H1 (cell line): ENCODE data around the gene TMEM181. TPM values are rescaled to one million over a fixed set of nuclear protein-coding genes. Genes with fewer than 3 reads are reported as not detected.

Experiments used
- CTCF ChIA-PET: fragments of 300-600 bp; sonication (Branson Sonifier 250); formaldehyde crosslinking; loops from one replicate; lab custom pipeline; 2021; ENCODE audit not compliant: partially characterized antibody; lab: Charles Lee
- POLR2A ChIA-PET: fragments of 300-600 bp; sonication (Branson Sonifier 250); formaldehyde crosslinking; loops from one replicate; lab custom pipeline; 2021; ENCODE audit warnings: inconsistent platforms; ENCODE audit not compliant: partially characterized antibody; lab: Charles Lee
- DNase-seq, 2 experiments: peaks; one replicate each; pipeline versions ENCODE4 v3.0.0 to v3.0.0-alpha.2; 2010 to 2022; ENCODE audit warnings: low spot score in 2 of 2, low read depth in 1 of 2, mixed read lengths in 1 of 2
- FAIRE-seq: peaks from 2 replicates; lab custom pipeline; 2011; peaks lifted over from hg19 to GRCh38; lab: Jason Lieb, UNC
- H2AFZ ChIP-seq: 2 replicates; pipeline ENCODE4 v1.8.1; 2012; ENCODE audit warnings: low read length, inconsistent platforms
- H2AK5ac ChIP-seq: 2 replicates; pipeline ENCODE4 v1.6.1; 2013; ENCODE audit warnings: low read depth, low read length
- H2BK120ac ChIP-seq: replicated peaks from 2 replicates; pipeline ENCODE3; 2013; ENCODE audit warnings: low read depth, low read length, inconsistent platforms
- H2BK12ac ChIP-seq: 2 replicates; pipeline ENCODE4 v1.6.1; 2013; ENCODE audit warnings: low read depth, low read length
- H2BK15ac ChIP-seq: 2 replicates; pipeline ENCODE4 v1.6.1; 2013; ENCODE audit warnings: low read length
- H2BK20ac ChIP-seq: 2 replicates; pipeline ENCODE4 v1.6.1; 2013; ENCODE audit warnings: low read length
- H2BK5ac ChIP-seq: 2 replicates; pipeline ENCODE4 v1.6.1; 2013; ENCODE audit warnings: low read depth, low read length
- H3K14ac ChIP-seq: 2 replicates; pipeline ENCODE4 v1.6.1; 2013; ENCODE audit warnings: inconsistent platforms; ENCODE audit not compliant: insufficient read length
- H3K18ac ChIP-seq: 2 replicates; pipeline ENCODE4 v1.6.1; 2013; ENCODE audit warnings: low read length; ENCODE audit errors: extremely low read depth
- H3K23ac ChIP-seq: 2 replicates; pipeline ENCODE4 v1.6.1; 2013; ENCODE audit warnings: inconsistent platforms; ENCODE audit not compliant: insufficient read length
- H3K23me2 ChIP-seq: 2 replicates; pipeline ENCODE4 v1.6.1; 2013; ENCODE audit warnings: low read depth, low read length
- H3K27ac ChIP-seq: 2 replicates; pipeline ENCODE4 v1.6.1; 2011; ENCODE audit warnings: low read depth, low read length, inconsistent platforms
- H3K27me3 ChIP-seq, 4 experiments: replicated peaks in 1 of 4; 1 replicate in 1 of 4; 2 replicates in 3 of 4; pipeline versions ENCODE4 v1.6.1 to v1.8.1; 2011 to 2013; ENCODE audit warnings: low read length in 3 of 4, mild to moderate bottlenecking in 3 of 4, inconsistent platforms in 2 of 4, mixed read lengths in 2 of 4, moderate library complexity in 1 of 4; ENCODE audit not compliant: control insufficient read depth in 3 of 4, insufficient read depth in 3 of 4; ENCODE audit errors: extremely low read depth in 1 of 4
- H3K36me3 ChIP-seq, 4 experiments: 2 replicates each; pipeline versions ENCODE4 v1.6.1 to v1.8.1; 2011 to 2013; ENCODE audit warnings: mild to moderate bottlenecking in 4 of 4, low read length in 3 of 4, moderate library complexity in 2 of 4, control low read depth in 1 of 4, inconsistent platforms in 1 of 4; ENCODE audit not compliant: insufficient read depth in 4 of 4, control insufficient read depth in 2 of 4
- H3K4ac ChIP-seq: replicated peaks from 2 replicates; pipeline ENCODE3; 2013; ENCODE audit warnings: low read length, low read depth, mixed read lengths, inconsistent platforms; ENCODE audit not compliant: insufficient read length
- H3K4me1 ChIP-seq, 4 experiments: replicated peaks in 1 of 4; 1 replicate in 1 of 4; 2 replicates in 3 of 4; pipeline versions ENCODE4 v1.6.1 to v1.8.1; 2011 to 2013; ENCODE audit warnings: low read length in 3 of 4, inconsistent platforms in 2 of 4, mixed read lengths in 1 of 4; ENCODE audit not compliant: insufficient read depth in 4 of 4, control insufficient read depth in 3 of 4
- H3K4me2 ChIP-seq, 2 experiments: 2 replicates each; pipeline versions ENCODE4 v1.6.1 to v1.8.1; 2011 to 2013; ENCODE audit warnings: low read depth in 2 of 2, low read length in 2 of 2, control low read depth in 1 of 2, inconsistent platforms in 1 of 2, mild to moderate bottlenecking in 1 of 2; ENCODE audit not compliant: insufficient read depth in 1 of 2
- H3K4me3 ChIP-seq, 4 experiments: fragments of 200-600, 300-600 bp in 1 of 4; sonication (generic), shearing (Covaris generic), sonication (Bioruptor Twin) in 1 of 4; 2 replicates each; pipeline versions ENCODE4 v1.5.1 to v1.8.1; 2011 to 2016; ENCODE audit warnings: low read length in 4 of 4, low read depth in 3 of 4, control low read depth in 2 of 4, inconsistent platforms in 2 of 4, mild to moderate bottlenecking in 2 of 4, mixed read lengths in 1 of 4, moderate library complexity in 1 of 4; ENCODE audit not compliant: insufficient read depth in 2 of 4; ENCODE audit errors: extremely low read depth in 1 of 4
- H3K56ac ChIP-seq: replicated peaks from 2 replicates; pipeline ENCODE3; 2013; ENCODE audit warnings: low read depth, mild to moderate bottlenecking, mixed read lengths, low read length, inconsistent platforms; ENCODE audit not compliant: insufficient read length
- H3K79me1 ChIP-seq: 2 replicates; pipeline ENCODE4 v1.6.1; 2013; ENCODE audit warnings: low read depth, low read length, control low read depth
- H3K79me2 ChIP-seq, 2 experiments: 2 replicates each; pipeline versions ENCODE4 v1.6.1 to v1.8.1; 2012 to 2013; ENCODE audit warnings: low read length in 2 of 2, mild to moderate bottlenecking in 2 of 2, inconsistent platforms in 1 of 2; ENCODE audit not compliant: insufficient read depth in 2 of 2, control insufficient read depth in 1 of 2
- H3K9ac ChIP-seq, 4 experiments: replicated peaks in 1 of 4; 1 replicate in 1 of 4; 2 replicates in 3 of 4; pipeline versions ENCODE4 v1.6.1 to v1.8.1; 2011 to 2013; ENCODE audit warnings: low read depth in 3 of 4, low read length in 3 of 4, control low read depth in 2 of 4, mild to moderate bottlenecking in 2 of 4, moderate library complexity in 2 of 4, inconsistent platforms in 1 of 4; ENCODE audit errors: extremely low read depth in 1 of 4
- H3K9me3 ChIP-seq, 2 experiments: 2 replicates each; pipeline versions ENCODE4 v1.6.1 to v1.8.1; 2012 to 2013; ENCODE audit warnings: mild to moderate bottlenecking in 2 of 2, moderate library complexity in 2 of 2, control low read depth in 1 of 2, inconsistent platforms in 1 of 2, low read depth in 1 of 2, low read length in 1 of 2, mixed read lengths in 1 of 2; ENCODE audit not compliant: insufficient read depth in 2 of 2
- H4K20me1 ChIP-seq, 2 experiments: replicated peaks in 1 of 2; 2 replicates each; pipeline versions ENCODE3 to v1.8.1; 2011 to 2013; ENCODE audit warnings: inconsistent platforms in 2 of 2, low read length in 2 of 2, mild to moderate bottlenecking in 1 of 2; ENCODE audit not compliant: insufficient read depth in 2 of 2, control insufficient read depth in 1 of 2
- H4K5ac ChIP-seq: 2 replicates; pipeline ENCODE4 v1.6.1; 2013; ENCODE audit warnings: low read length, low read depth, mixed read lengths, inconsistent platforms; ENCODE audit not compliant: insufficient read length
- H4K8ac ChIP-seq: 2 replicates; pipeline ENCODE4 v1.8.0; 2013; ENCODE audit warnings: mild to moderate bottlenecking, moderate library complexity, low read length, inconsistent platforms; ENCODE audit not compliant: insufficient read depth; ENCODE audit errors: extremely low read depth
- H4K91ac ChIP-seq: replicated peaks from 2 replicates; pipeline ENCODE3; 2013; ENCODE audit warnings: low read length, mixed read lengths, inconsistent platforms; ENCODE audit not compliant: insufficient read length
- BACH1 ChIP-seq: IDR thresholded peaks from 2 replicates; pipeline ENCODE4 v1.6.1; 2012; ENCODE audit warnings: low read length, improper control_type of control experiment
- CBX5 ChIP-seq: fragments of 300-800, 300-1000 bp; sonication (generic); IDR thresholded peaks from 2 replicates; pipeline ENCODE4 v1.7.1; 2016; ENCODE audit warnings: antibody characterized with exemption, low read length, low read depth
- CREB1 ChIP-seq: IDR thresholded peaks from 2 replicates; pipeline ENCODE4 v1.6.1; 2012; ENCODE audit warnings: inconsistent platforms
- KDM1A ChIP-seq: fragments of 200-600, 300-600 bp; sonication (generic); IDR thresholded peaks from 2 replicates; pipeline ENCODE4 v1.7.1; 2016; ENCODE audit warnings: mild to moderate bottlenecking, low read length, borderline replicate concordance
- PHF8 ChIP-seq: fragments of 200-600 bp; sonication (generic); conservative IDR thresholded peaks from 2 replicates; pipeline ENCODE4 v1.7.1; 2012; ENCODE audit warnings: low read depth, mild to moderate bottlenecking, inconsistent platforms, low read length, moderate library complexity
- RBBP5 ChIP-seq: IDR thresholded peaks from 2 replicates; pipeline ENCODE4 v1.7.1; 2012; ENCODE audit warnings: low read depth, mild to moderate bottlenecking, inconsistent platforms, low read length, moderate library complexity, borderline replicate concordance
- RFX5 ChIP-seq: IDR thresholded peaks from 2 replicates; pipeline ENCODE4 v1.6.1; 2011; ENCODE audit warnings: low read depth, low read length, improper control_type of control experiment, borderline replicate concordance
- SIN3A ChIP-seq, 2 experiments: IDR thresholded peaks in 1 of 2; conservative IDR thresholded peaks in 1 of 2; 2 replicates each; pipeline ENCODE4 v1.6.1; 2011 to 2012; ENCODE audit warnings: low read length in 2 of 2, improper control_type of control experiment in 1 of 2, low read depth in 1 of 2, mild to moderate bottlenecking in 1 of 2
- SRF ChIP-seq: IDR thresholded peaks from 2 replicates; pipeline ENCODE4 v1.6.1; 2011; ENCODE audit warnings: mild to moderate bottlenecking, low read depth, low read length, moderate library complexity
- YY1 ChIP-seq: IDR thresholded peaks from 2 replicates; pipeline ENCODE4 v1.6.1; 2011; ENCODE audit warnings: low read depth, mild to moderate bottlenecking, low read length
- WGBS, 2 experiments: shearing (Covaris generic) in 1 of 2; methylation state at CpG; one replicate each; pipeline versions ENCODE4 v1.1.6 to v1.1.7; 2013 to 2015; ENCODE audit warnings: low lambda C conversion rate in 2 of 2, mixed read lengths in 2 of 2, inconsistent platforms in 1 of 2, low coverage in 1 of 2, missing lambda C conversion rate in 1 of 2; ENCODE audit not compliant: insufficient replicate concordance in 2 of 2, insufficient coverage in 1 of 2, insufficient read length in 1 of 2; ENCODE audit errors: extremely low coverage in 1 of 2, missing lambda C conversion rate in 1 of 2; 5-methylcytosine and 5-hydroxymethylcytosine counted together
- polyA plus RNA-seq, 7 experiments: library from polyadenylated mRNA; depleted of rRNA in 3 of 7; stranded (reverse) in 5 of 7; unstranded in 2 of 7; fragments of >200 nt in 5 of 7; fragments of 200-250 nt in 2 of 7; gene quantifications; 1 replicate in 5 of 7; 2 replicates in 1 of 7; 4 replicates in 1 of 7; pipeline versions ENCODE4 v1.2.1 to v1.2.3, GENCODE V29; 2011 to 2013; ENCODE audit warnings: missing spikeins in 2 of 7, mixed read lengths in 2 of 7
- total RNA-seq: library from RNA; stranded (reverse); fragmentation: NEBNext Ultra II Directional; extraction: Animal tissue kit (Norgen Biotek cat#: 25700); gene quantifications from 2 replicates; pipeline ENCODE4 v1.2.1, GENCODE V29; 2021

Gene TMEM181
- total and polyA plus RNA-seq, 2 of the 8 experiments (the other 6 are each of a cell fraction or from before 2014, with no cell fraction given): 8.6 to 19.0 TPM

- no peaks in the 10 kb centered on the region for H4K20me1 ChIP-seq
- H4K91ac ChIP-seq: no peak overlapping the region
- H3K79me1 ChIP-seq: no peaks in the 10 kb centered on the region
- H3K4me1 ChIP-seq: peaks cover 2 to 3% (median 2%) of the 10 kb centered on the region in 4 experiments; a peak in 2 of 7 replicates
- FAIRE-seq (no peak), DNase-seq (peak in 1 of 2 experiments; percentile 88)
- H3K27me3 ChIP-seq: peaks cover 0 to 3% (median 1%) of the 10 kb centered on the region in 4 experiments; a peak in 3 of 7 replicates
- peak overlapping the region; percentile 36 for H4K5ac ChIP-seq
- H2AFZ ChIP-seq: peak overlapping the region; percentile 57; the same call in 1 of the 2 replicates
- peaks cover 2% of the 10 kb centered on the region; the same call in 1 of the 2 replicates for H3K23me2 ChIP-seq
- H3K4me2 ChIP-seq: peak overlapping the region; percentile 86 to 89
- no peak overlapping the region for H2BK20ac ChIP-seq
- no peaks in the 10 kb centered on the region for H3K36me3 ChIP-seq
- peak overlapping the region; percentile 63 for H3K56ac ChIP-seq
- no peak overlapping the region for H2AK5ac ChIP-seq
- POLR2A ChIA-PET: interaction anchor here (0.7 to 2.5 kb wide), 10 partner anchors 8 to 323 kb away, joined by 3 to 11 read pairs (median 4); no protein-coding TSS in a partner anchor
- peak overlapping the region; percentile 77 to 96 (median 80) for H3K4me3 ChIP-seq
- CTCF ChIA-PET: interaction anchor here (0.6 to 4.1 kb wide), 8 partner anchors 10 to 323 kb away, joined by 3 to 16 read pairs (median 4); no protein-coding TSS in a partner anchor
- H4K8ac ChIP-seq: peak overlapping the region; percentile 85; the same call in 1 of the 2 replicates
- no peak overlapping the region; the same call in 1 of the 2 replicates for H3K27ac ChIP-seq
- no peak overlapping the region for H2BK15ac ChIP-seq
- H2BK120ac ChIP-seq: no peak overlapping the region
- H2BK5ac ChIP-seq: 0 out of 2 replicates have a peak overlapping the region, but pooled peaks have one; percentile 81
- no peak overlapping the region for H3K23ac ChIP-seq
- H3K14ac ChIP-seq: no peak overlapping the region
- no peaks in the 10 kb centered on the region for H3K9me3 ChIP-seq
- no peak overlapping the region for H3K4ac ChIP-seq
- no peaks in the 10 kb centered on the region for H3K79me2 ChIP-seq
- H3K18ac ChIP-seq: peak overlapping the region; percentile 48
- H3K9ac ChIP-seq: peak overlapping the region; percentile 45 to 81 (median 59)
- WGBS, 2 experiments: 7% methylated on average over 40 of the region's 94 CpGs; no CpG with 5 or more reads in 1 of the 2 experiments
- no peak overlapping the region for H2BK12ac ChIP-seq
- TF ChIP-seq CREB1 (peak; percentile 58), BACH1 (peak; percentile 90), RBBP5 (peak; percentile 51), YY1 (0 out of 2 replicates have a peak, but pooled peaks have one; percentile 47), KDM1A (peak; percentile 86; the same call in 1 of the 2 replicates), RFX5 (no peak), CBX5 (no peak), SIN3A (conservative IDR thresholded peaks at IDR 0.05 in 1 of 2, IDR thresholded peaks at IDR 0.05 in 1 of 2; ENCODE audit: low read depth in 1 of 2, low read length in 2 of 2) (0 out of 4 replicates have a peak, but pooled peaks of 1 of the 2 experiments have one; percentile 27), PHF8 (peak; percentile 47), SRF (no peak)
Observed at GRCh38 chr6:158536891-158537798, 22.7 kb upstream of the TMEM181 start.
